GM23338 (cell line): Measurements from ENCODE around the gene FAM72C.
"Not testable (repeated sequence)": the region's sequence is repeated elsewhere in the genome, so short reads cannot be mapped to it uniquely, and the experiment has no call there.

ENCODE experiments used
- CREB1 ChIP-seq: fragments of 250-450 bp; sonication (Bioruptor Pico); IDR thresholded peaks from 2 replicates; pipeline ENCODE4 v1.5.0; 2020; ENCODE audit warnings: low read depth, mild to moderate bottlenecking, moderate library complexity
- CTCF ChIP-seq, 2 experiments: fragments of 200-600 bp in 1 of 2; sonication (generic) in 1 of 2; conservative IDR thresholded peaks; 2 replicates each; pipeline versions ENCODE4 v1.5.1 to v1.6.1; 2016 to 2017; ENCODE audit warnings: antibody characterized with exemption in 2 of 2, low read depth in 2 of 2, mild to moderate bottlenecking in 2 of 2, moderate library complexity in 1 of 2
- ETS1 ChIP-seq: IDR thresholded peaks from 2 replicates; pipeline ENCODE4 v1.6.1; 2016; ENCODE audit warnings: antibody characterized with exemption
- EZH2 ChIP-seq: fragments of 200-600 bp; sonication (generic); IDR thresholded peaks from one replicate; pipeline ENCODE4 v1.8.0; 2017; ENCODE audit warnings: antibody characterized with exemption, mild to moderate bottlenecking, low read depth; ENCODE audit not compliant: unreplicated experiment
- EZH2phosphoT487 ChIP-seq: fragments of 200-600 bp; sonication (generic); IDR thresholded peaks from one replicate; pipeline ENCODE4 v1.8.1; 2018; ENCODE audit warnings: antibody characterized with exemption; ENCODE audit not compliant: unreplicated experiment
- JUNB ChIP-seq: IDR thresholded peaks from one replicate; pipeline ENCODE4 v1.6.1; 2016; ENCODE audit warnings: antibody characterized with exemption; ENCODE audit not compliant: unreplicated experiment
- NANOG ChIP-seq: IDR thresholded peaks from 2 replicates; pipeline ENCODE4 v1.6.1; 2016; ENCODE audit warnings: antibody characterized with exemption, borderline replicate concordance
- POLR2AphosphoS5 ChIP-seq: IDR thresholded peaks from 2 replicates; pipeline ENCODE4 v1.6.1; 2016; ENCODE audit warnings: antibody characterized with exemption, low read depth
- REST ChIP-seq: IDR thresholded peaks from one replicate; pipeline ENCODE4 v1.6.1; 2018; ENCODE audit warnings: antibody characterized with exemption; ENCODE audit not compliant: unreplicated experiment
- STAT1 ChIP-seq: IDR thresholded peaks from one replicate; pipeline ENCODE4 v1.6.1; 2016; ENCODE audit warnings: antibody characterized with exemption; ENCODE audit not compliant: unreplicated experiment
- ZNF331 ChIP-seq: fragments of 250-450 bp; sonication (Bioruptor Pico); IDR thresholded peaks from 2 replicates; pipeline ENCODE4 v1.5.0; 2020; ENCODE audit warnings: low read depth, mild to moderate bottlenecking, moderate library complexity

GRCh38 chr1:144009410-144009809 is 37.6 kb upstream of the FAM72C start:
- not testable (repeated sequence) for TF ChIP-seq REST; CTCF (conservative IDR thresholded peaks at IDR 0.05; ENCODE audit: low read depth in 2 of 2); EZH2; CREB1; JUNB; EZH2phosphoT487; POLR2AphosphoS5; ETS1; NANOG; ZNF331 (CRISPR knock-in tag); STAT1
